Neural progenitor cell (in vitro differentiated cells): ENCODE results near the gene NCOA4. TPM values are rescaled to one million over a fixed set of nuclear protein-coding genes. Genes with fewer than 3 reads are reported as not detected.

ENCODE experiments used
- DNase-seq: peaks from one replicate; pipeline ENCODE4 v3.0.0-alpha.2; 2016; ENCODE audit warnings: low spot score
- H2AFZ ChIP-seq: fragments of 200-600 bp; sonication (generic); replicated peaks from 2 replicates; pipeline ENCODE4 v1.6.1; 2016; ENCODE audit warnings: antibody characterized with exemption
- H3F3A ChIP-seq: fragments of 200-600 bp; sonication (generic); 2 replicates; pipeline ENCODE4 v1.6.1; 2016; ENCODE audit warnings: antibody characterized with exemption, low read depth
- H3K27ac ChIP-seq: fragments of 200-600 bp; sonication (generic); 2 replicates; pipeline ENCODE4 v1.5.1; 2016; ENCODE audit warnings: mild to moderate bottlenecking
- H3K27me3 ChIP-seq: fragments of 200-600 bp; sonication (generic); 2 replicates; pipeline ENCODE4 v1.6.1; 2016; ENCODE audit warnings: mild to moderate bottlenecking, moderate library complexity
- H3K36me3 ChIP-seq: fragments of 200-600 bp; sonication (generic); 2 replicates; pipeline ENCODE4 v1.5.1; 2016
- H3K4me1 ChIP-seq: fragments of 200-600 bp; sonication (generic); 2 replicates; pipeline ENCODE4 v1.6.1; 2016; ENCODE audit warnings: mixed run types
- H3K4me2 ChIP-seq: fragments of 200-600 bp; sonication (generic); 2 replicates; pipeline ENCODE4 v1.6.1; 2016
- H3K4me3 ChIP-seq: fragments of 200-600 bp; sonication (generic); 2 replicates; pipeline ENCODE4 v1.5.1; 2016
- H3K79me2 ChIP-seq: fragments of 200-600 bp; sonication (generic); 2 replicates; pipeline ENCODE4 v1.6.1; 2016; ENCODE audit warnings: low read depth
- H3K9ac ChIP-seq: fragments of 200-600 bp; sonication (generic); 2 replicates; pipeline ENCODE4 v1.6.1; 2016
- H3K9me3 ChIP-seq: fragments of 200-600 bp; sonication (generic); 2 replicates; pipeline ENCODE4 v1.5.1; 2016; ENCODE audit warnings: low read depth
- H4K20me1 ChIP-seq: fragments of 200-600 bp; sonication (generic); 2 replicates; pipeline ENCODE4 v1.6.1; 2016; ENCODE audit warnings: low read depth
- H3K27ac Mint-ChIP-seq: 3 replicates; pipeline ENCODE4 v1.8.0; 2021; ENCODE audit warnings: mixed read lengths
- H3K27me3 Mint-ChIP-seq: 2 replicates; pipeline ENCODE4 v1.8.0; 2022; ENCODE audit warnings: low read depth, mild to moderate bottlenecking, inconsistent platforms, moderate library complexity, mixed read lengths; ENCODE audit not compliant: insufficient read depth
- H3K36me3 Mint-ChIP-seq: 3 replicates; pipeline ENCODE4 v1.8.0; 2021; ENCODE audit warnings: mixed read lengths
- H3K4me1 Mint-ChIP-seq: 3 replicates; pipeline ENCODE4 v1.8.0; 2021; ENCODE audit warnings: mixed read lengths
- H3K4me3 Mint-ChIP-seq: 3 replicates; pipeline ENCODE4 v1.8.0; 2021; ENCODE audit warnings: mild to moderate bottlenecking, moderate library complexity, mixed read lengths
- H3K9me3 Mint-ChIP-seq: 3 replicates; pipeline ENCODE4 v1.8.0; 2020; ENCODE audit warnings: mixed read lengths
- CTCF ChIP-seq: fragments of 200-600 bp; sonication (generic); IDR thresholded peaks from 2 replicates; pipeline ENCODE4 v1.5.1; 2017; ENCODE audit warnings: antibody characterized with exemption, mild to moderate bottlenecking
- EZH2 ChIP-seq: fragments of 200-600 bp; sonication (generic); IDR thresholded peaks from 2 replicates; pipeline ENCODE4 v1.6.1; 2017; ENCODE audit warnings: antibody characterized with exemption, mild to moderate bottlenecking, moderate library complexity
- EZH2phosphoT487 ChIP-seq: fragments of 200-600 bp; sonication (generic); IDR thresholded peaks from 2 replicates; pipeline ENCODE4 v1.6.1; 2017; ENCODE audit warnings: antibody characterized with exemption
- total RNA-seq: library from RNA; depleted of rRNA; stranded (reverse); fragments of >200 nt; gene quantifications from 2 replicates; pipeline ENCODE4 v1.2.3, GENCODE V29; 2015; ENCODE audit warnings: low replicate concordance

Gene NCOA4
- total RNA-seq, 1 donor from 2014 or later, result 91.7 TPM

DNA sequence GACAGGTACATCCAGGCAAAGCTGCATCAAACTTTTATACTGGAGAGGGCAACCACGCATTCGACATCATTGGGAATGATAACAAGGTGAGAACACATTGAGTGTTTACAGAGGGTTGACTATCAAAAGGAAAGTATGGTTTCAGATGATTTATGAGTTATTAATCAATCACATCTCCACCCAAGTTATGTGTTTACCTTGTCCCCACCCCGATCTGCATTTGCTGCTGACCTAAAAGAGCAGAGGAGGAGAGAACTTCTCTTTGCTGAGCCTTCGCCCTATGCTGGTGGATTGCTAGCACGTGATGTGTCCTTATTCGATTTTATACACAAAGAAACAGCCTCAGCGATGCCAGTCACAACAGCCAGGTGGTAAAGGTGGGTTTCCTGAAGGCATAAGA, 15.8 kb upstream of the NCOA4 start, which contains the start of gene MSMB:
Gene MSMB (minus strand): TSS at position 9 of the 400 bp plus-strand sequence. CDS start 32 bp downstream, outside the sequence.
- Histone ChIP-seq H3K27ac (no peak within 1 kb of the TSS), H3K4me2 (no peak within 1 kb of the TSS), H3K27me3 (no peaks in the 10 kb centered on the region), H4K20me1 (no peaks in the 10 kb centered on the region), H2AFZ (no peak within 1 kb of the TSS), H3K9me3 (no peaks in the 10 kb centered on the region), H3K4me1 (no peaks in the 10 kb centered on the region), H3K36me3 (no peaks in the 10 kb centered on the region), H3K79me2 (no peaks in the 10 kb centered on the region), H3K4me3 (no peak within 1 kb of the TSS), H3F3A (no peaks in the 10 kb centered on the region), H3K9ac (no peak within 1 kb of the TSS)
- DNase-seq, result no peak
- no peak within 1 kb of the TSS for H3K27ac Mint-ChIP-seq
- H3K4me1 Mint-ChIP-seq, result peaks cover 4% of the 10 kb centered on the region
- no peak within 1 kb of the TSS for H3K4me3 Mint-ChIP-seq
- peaks cover 3% of the 10 kb centered on the region for H3K27me3 Mint-ChIP-seq
- TF ChIP-seq EZH2 (no peak), EZH2phosphoT487 (no peak), CTCF (no peak)
- no peaks in the 10 kb centered on the region for H3K9me3 Mint-ChIP-seq
- H3K36me3 Mint-ChIP-seq, result no peaks in the 10 kb centered on the region

DNA sequence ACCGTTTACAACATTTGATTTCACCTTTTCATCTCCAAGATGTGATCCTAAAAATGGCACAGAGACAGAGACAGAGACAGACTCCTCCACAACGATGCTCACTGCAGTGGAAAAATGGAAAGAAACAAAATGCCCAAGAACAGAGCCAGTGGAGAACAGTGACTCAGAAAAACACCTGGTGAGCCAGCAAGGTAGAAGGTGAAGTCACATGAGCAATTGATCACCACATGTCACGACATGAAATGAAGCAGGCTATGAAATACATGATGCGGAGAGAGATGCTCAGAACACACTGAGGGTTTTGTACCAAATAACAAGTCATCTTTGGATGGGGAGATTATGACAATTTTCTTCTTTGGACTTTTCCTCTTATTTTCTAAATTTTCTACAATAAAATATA, 12.1 kb upstream of the NCOA4 start:
- no peaks in the 10 kb centered on the region for H3K9me3 Mint-ChIP-seq
- Histone ChIP-seq H3F3A (no peaks in the 10 kb centered on the region), H3K4me2 (no peak overlapping the region), H3K79me2 (no peaks in the 10 kb centered on the region), H3K36me3 (no peaks in the 10 kb centered on the region), H3K27ac (no peak overlapping the region), H3K9me3 (no peaks in the 10 kb centered on the region), H3K4me3 (no peak overlapping the region), H4K20me1 (no peaks in the 10 kb centered on the region), H3K27me3 (no peaks in the 10 kb centered on the region), H3K9ac (no peak overlapping the region), H2AFZ (no peak overlapping the region), H3K4me1 (no peaks in the 10 kb centered on the region)
- no peak overlapping the region for H3K4me3 Mint-ChIP-seq
- TF ChIP-seq CTCF (no peak), EZH2 (no peak), EZH2phosphoT487 (no peak)
- no peaks in the 10 kb centered on the region for H3K4me1 Mint-ChIP-seq
- no peak overlapping the region for H3K27ac Mint-ChIP-seq
- DNase-seq, result no peak
- H3K36me3 Mint-ChIP-seq, result no peaks in the 10 kb centered on the region
- peaks cover 4% of the 10 kb centered on the region for H3K27me3 Mint-ChIP-seq

DNA sequence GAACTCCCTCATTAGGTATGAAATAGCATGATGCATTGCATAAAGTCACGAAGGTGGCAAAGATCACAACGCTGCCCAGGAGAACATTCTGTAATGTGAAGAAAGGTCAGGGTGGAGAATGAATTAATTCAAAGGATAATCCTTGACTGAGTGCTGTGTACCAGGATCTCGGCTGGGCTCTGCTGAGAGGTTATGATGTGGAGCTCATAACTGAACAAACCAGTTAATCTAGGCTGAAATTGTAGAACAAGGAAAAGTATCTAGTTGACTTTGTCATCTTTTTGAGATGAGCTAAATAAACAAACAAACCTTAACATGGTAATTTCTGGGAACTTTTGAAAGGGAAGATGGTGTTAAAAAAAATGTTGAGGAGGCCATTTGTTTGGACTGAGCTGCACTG, 9.6 kb upstream of the NCOA4 start:
- Mint-ChIP-seq H3K27me3 (peaks cover 2% of the 10 kb centered on the region), H3K9me3 (no peaks in the 10 kb centered on the region), H3K27ac (no peak overlapping the region), H3K36me3 (no peaks in the 10 kb centered on the region), H3K4me3 (no peak overlapping the region), H3K4me1 (no peaks in the 10 kb centered on the region)
- DNase-seq, result no peak
- H3K9ac ChIP-seq, result no peak overlapping the region
- H3F3A ChIP-seq, result no peaks in the 10 kb centered on the region
- no peak for TF ChIP-seq EZH2phosphoT487
- no peak for TF ChIP-seq EZH2
- no peak for TF ChIP-seq CTCF
- no peak overlapping the region for H3K27ac ChIP-seq
- H3K4me2 ChIP-seq, result no peak overlapping the region
- no peaks in the 10 kb centered on the region for H3K36me3 ChIP-seq
- H3K79me2 ChIP-seq, result no peaks in the 10 kb centered on the region
- H3K4me1 ChIP-seq, result no peaks in the 10 kb centered on the region
- H2AFZ ChIP-seq, result no peak overlapping the region
- H3K27me3 ChIP-seq, result no peaks in the 10 kb centered on the region
- H4K20me1 ChIP-seq, result no peaks in the 10 kb centered on the region
- no peak overlapping the region for H3K4me3 ChIP-seq
- H3K9me3 ChIP-seq, result no peaks in the 10 kb centered on the region
